Esophagus (tissue), 2 donors: ENCODE data around the gene NDST1. TPM values are rescaled to one million over a fixed set of nuclear protein-coding genes. Genes with fewer than 3 reads are reported as not detected.
A peak's percentile ranks its signal among the peaks of the same experiment; 100 is the strongest.

Experiments used
- H3K27ac ChIP-seq, 2 donors: one replicate each; pipeline ENCODE4 v1.5.1; 2013; ENCODE audit warnings: low read depth in 2 of 2, mild to moderate bottlenecking in 2 of 2, inconsistent platforms in 1 of 2, low read length in 1 of 2, moderate library complexity in 1 of 2
- H3K27me3 ChIP-seq, 2 donors: one replicate each; pipeline ENCODE4 v1.6.1; 2013; ENCODE audit warnings: low read length in 2 of 2, control low read depth in 1 of 2, mild to moderate bottlenecking in 1 of 2; ENCODE audit not compliant: insufficient read depth in 2 of 2, control insufficient read depth in 1 of 2
- H3K36me3 ChIP-seq, 2 donors: one replicate each; pipeline ENCODE4 v1.6.1; 2013; ENCODE audit warnings: low read length in 1 of 2; ENCODE audit not compliant: control insufficient read depth in 2 of 2, insufficient read depth in 2 of 2
- H3K4me1 ChIP-seq, 2 donors: one replicate each; pipeline ENCODE4 v1.6.1; 2013; ENCODE audit warnings: low read length in 1 of 2; ENCODE audit not compliant: control insufficient read depth in 2 of 2, insufficient read depth in 2 of 2
- H3K4me3 ChIP-seq, 2 donors: one replicate each; pipeline ENCODE4 v1.5.1; 2013; ENCODE audit warnings: low read length in 2 of 2, mild to moderate bottlenecking in 2 of 2, low read depth in 1 of 2, moderate library complexity in 1 of 2
- H3K9me3 ChIP-seq, 2 donors: one replicate each; pipeline ENCODE4 v1.6.1; 2013; ENCODE audit warnings: mild to moderate bottlenecking in 2 of 2, low read depth in 1 of 2, low read length in 1 of 2, moderate library complexity in 1 of 2; ENCODE audit not compliant: control insufficient read depth in 2 of 2, insufficient read depth in 1 of 2
- WGBS, 2 donors: extraction: QIAGEN DNeasy Blood & Tissue Kit; methylation state at CpG; one replicate each; pipeline ENCODE4 v1.1.7; 2013; 5-methylcytosine and 5-hydroxymethylcytosine counted together
- polyA plus RNA-seq, 2 donors: library from polyadenylated mRNA; stranded (reverse); fragments of 200-250 nt; gene quantifications; one replicate each; pipeline ENCODE4 v1.2.3, GENCODE V29; 2013
- donor health status: healthy with polysubstance abuse.
- donor health status: Bipolar disorder and iron deficiency.

The NDST1 gene
- polyA plus RNA-seq, 2 donors: 29.9 to 37.3 TPM

DNA sequence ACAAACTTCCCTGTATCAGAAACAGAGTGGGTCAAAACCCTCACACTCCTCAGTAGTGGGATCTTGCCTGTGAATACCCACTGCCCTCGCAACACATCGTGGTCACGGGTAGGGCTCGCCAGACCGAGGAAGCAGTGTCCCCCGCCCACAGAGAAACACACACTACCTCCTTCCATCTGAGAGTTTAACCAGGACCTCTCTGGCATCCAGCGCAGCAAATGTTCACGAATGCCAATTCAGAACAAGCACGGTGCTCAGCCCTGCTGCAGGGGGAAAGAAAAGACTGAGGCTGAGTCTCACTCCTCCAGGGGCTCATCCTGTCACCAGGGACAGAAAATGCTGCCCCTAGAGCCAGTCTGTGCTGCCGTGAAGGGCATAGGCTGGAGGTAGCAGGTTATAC is 90.1 kb downstream of the NDST1 start:
- no peaks in the 10 kb centered on the region for H3K27me3 ChIP-seq
- WGBS, 2 donors: 72 to 77% methylated on average over 10 of the region's 10 CpGs
- no peak overlapping the region for H3K4me3 ChIP-seq
- peaks cover 14 to 18% of the 10 kb centered on the region in 2 donors for H3K4me1 ChIP-seq
- H3K27ac ChIP-seq: peak overlapping the region; percentile 0 to 57
- H3K9me3 ChIP-seq: no peaks in the 10 kb centered on the region
- H3K36me3 ChIP-seq: no peaks in the 10 kb centered on the region

- Histone ChIP-seq H3K36me3 (no peaks in the 10 kb centered on the region), H3K4me1 (peaks cover 14 to 18% of the 10 kb centered on the region in 2 donors), H3K9me3 (no peaks in the 10 kb centered on the region), H3K27ac (peak overlapping the region; percentile 26 to 72), H3K27me3 (no peaks in the 10 kb centered on the region), H3K4me3 (no peak overlapping the region)
- WGBS, 2 donors: 49 to 70% methylated on average over 12 of the region's 12 CpGs
Measured at GRCh38 chr5:150598821-150599273, 90.9 kb downstream of the NDST1 start.

DNA sequence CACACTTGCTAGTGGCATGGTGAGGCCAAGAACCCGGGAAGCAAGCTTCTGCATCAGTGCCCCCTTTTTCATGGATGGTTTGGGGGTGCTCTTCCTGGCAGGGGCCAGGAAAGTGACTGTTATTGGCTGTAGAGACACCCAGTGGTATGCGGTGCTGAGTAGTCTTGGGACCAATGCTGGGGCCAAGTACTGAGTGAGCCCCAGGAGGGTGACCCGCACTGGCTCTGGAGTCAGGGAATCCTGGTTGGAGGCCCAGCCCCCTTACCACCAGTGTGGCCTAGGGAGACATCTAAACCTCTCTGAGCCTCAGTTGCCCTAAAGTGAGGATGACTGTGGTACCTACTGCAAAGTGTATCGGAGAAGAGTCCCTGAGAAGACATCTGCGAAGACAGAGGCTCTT is 91.3 kb downstream of the NDST1 start:
- WGBS, 2 donors: 81 to 84% methylated on average over 5 of the region's 5 CpGs
- Histone ChIP-seq H3K27ac (peak overlapping the region in 1 of 2 donors; percentile 51), H3K36me3 (no peaks in the 10 kb centered on the region), H3K4me1 (peaks cover 14 to 18% of the 10 kb centered on the region in 2 donors), H3K27me3 (no peaks in the 10 kb centered on the region), H3K9me3 (no peaks in the 10 kb centered on the region), H3K4me3 (no peak overlapping the region)

GRCh38 chr5:150599917-150600511 is 92.1 kb downstream of the NDST1 start:
- Histone ChIP-seq H3K27ac (peak overlapping the region; percentile 28 to 35), H3K9me3 (no peaks in the 10 kb centered on the region), H3K27me3 (no peaks in the 10 kb centered on the region), H3K36me3 (no peaks in the 10 kb centered on the region), H3K4me1 (peaks cover 14 to 18% of the 10 kb centered on the region in 2 donors), H3K4me3 (no peak overlapping the region)
- WGBS, 2 donors: 30 to 33% methylated on average over 11 of the region's 11 CpGs

DNA sequence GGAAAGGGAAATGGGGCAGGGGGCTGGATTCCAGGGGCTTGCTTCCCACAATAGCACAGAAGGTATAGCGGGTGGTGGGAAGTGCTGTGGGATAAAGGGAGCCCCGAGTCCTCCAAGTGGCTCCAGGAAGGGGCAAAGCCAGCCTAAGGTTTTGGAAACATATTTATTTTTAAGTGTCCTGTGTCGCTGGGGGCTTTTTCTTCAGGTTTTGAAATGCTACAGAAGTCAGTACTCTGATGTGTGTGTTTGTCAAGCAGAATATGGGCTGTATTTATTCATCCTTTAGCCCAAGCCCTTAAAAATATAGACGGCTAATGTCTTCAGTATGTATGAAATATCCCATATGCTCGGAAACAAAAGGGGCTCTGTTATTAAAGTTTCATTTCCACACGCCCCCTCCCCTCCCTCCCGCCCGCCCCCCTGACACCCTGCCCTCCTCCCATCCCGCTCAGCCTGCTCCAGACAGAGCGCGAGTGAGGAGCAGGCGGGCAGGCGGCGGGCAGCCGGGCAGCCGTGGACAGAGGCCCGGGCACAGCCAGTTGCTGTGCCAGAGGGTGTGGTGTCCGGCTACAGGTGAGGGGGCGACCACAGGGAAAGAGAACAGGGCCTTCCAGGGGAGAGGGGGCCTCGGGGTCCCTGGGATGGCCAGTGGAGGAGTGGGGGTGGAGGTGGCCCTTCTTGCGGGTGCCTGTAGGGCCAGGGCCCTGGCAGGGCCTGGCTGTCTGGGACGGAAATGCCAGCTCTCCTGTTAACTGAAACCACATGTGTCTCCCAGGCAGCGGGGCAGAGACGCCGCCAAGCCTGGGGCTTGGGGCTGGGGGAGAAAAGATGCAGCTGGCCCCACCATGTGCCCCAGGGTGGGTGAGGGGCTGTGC is 92.9 kb downstream of the NDST1 start:
- WGBS, 2 donors: 47 to 53% methylated on average over 25 of the region's 25 CpGs
- Histone ChIP-seq H3K4me3 (no peak overlapping the region), H3K27ac (peak overlapping the region; percentile 14 to 35), H3K9me3 (no peaks in the 10 kb centered on the region), H3K4me1 (peaks cover 14 to 18% of the 10 kb centered on the region in 2 donors), H3K27me3 (no peaks in the 10 kb centered on the region), H3K36me3 (no peaks in the 10 kb centered on the region)

GRCh38 chr5:150601491-150602345 is 93.8 kb downstream of the NDST1 start:
- Histone ChIP-seq H3K27ac (peak overlapping the region in 1 of 2 donors; percentile 14), H3K4me3 (no peak overlapping the region), H3K36me3 (no peaks in the 10 kb centered on the region), H3K27me3 (no peaks in the 10 kb centered on the region), H3K9me3 (no peaks in the 10 kb centered on the region), H3K4me1 (peaks cover 14 to 18% of the 10 kb centered on the region in 2 donors)
- WGBS, 2 donors: 72 to 79% methylated on average over 16 of the region's 16 CpGs

DNA sequence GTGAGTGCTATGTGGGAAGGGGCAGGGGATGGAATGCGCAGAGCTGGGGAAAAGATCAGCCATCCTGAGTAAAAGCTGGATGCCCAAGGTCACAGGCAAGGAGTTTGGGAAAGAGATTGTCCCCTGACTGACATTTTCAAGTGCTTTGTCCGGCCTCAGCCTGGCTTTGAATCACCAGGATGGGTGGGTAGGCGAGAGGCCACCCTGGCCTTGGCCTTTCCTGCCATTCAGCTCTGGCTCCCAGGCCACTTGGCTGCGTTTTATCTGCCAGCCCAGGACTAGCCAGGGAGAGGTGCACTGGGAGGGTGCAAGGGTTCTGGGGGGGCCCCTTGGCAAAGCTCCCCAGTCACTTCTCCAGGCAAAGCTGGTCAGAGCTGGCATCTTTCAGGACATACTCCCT is 95.1 kb downstream of the NDST1 start:
- Histone ChIP-seq H3K4me3 (no peak overlapping the region), H3K9me3 (no peaks in the 10 kb centered on the region), H3K36me3 (no peaks in the 10 kb centered on the region), H3K27me3 (no peaks in the 10 kb centered on the region), H3K27ac (no peak overlapping the region), H3K4me1 (peaks cover 14 to 15% of the 10 kb centered on the region in 2 donors)
- WGBS, 2 donors: 78 to 79% methylated on average over 4 of the region's 4 CpGs

DNA sequence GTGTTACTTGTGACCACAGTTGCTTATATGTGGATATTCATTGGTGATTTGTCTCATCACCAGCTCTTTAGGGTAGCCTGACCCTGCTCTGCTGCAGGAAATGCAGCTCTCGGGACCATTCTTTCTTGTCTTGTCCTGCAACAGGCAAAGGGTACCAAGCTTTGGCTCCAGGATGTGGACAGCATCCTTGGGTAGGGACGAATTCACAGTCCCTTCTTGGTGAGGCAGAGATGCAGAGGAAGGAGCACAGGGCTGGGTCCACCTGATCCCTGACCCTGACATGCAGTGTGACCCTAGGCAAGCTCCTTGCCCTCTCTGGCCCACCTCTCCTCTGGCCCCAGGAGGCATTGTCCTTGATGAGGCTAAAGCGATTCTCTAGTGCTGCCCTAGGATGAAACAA is 95.6 kb downstream of the NDST1 start:
- Histone ChIP-seq H3K4me1 (peaks cover 13 to 14% of the 10 kb centered on the region in 2 donors), H3K27ac (peak overlapping the region; percentile 13 to 14), H3K9me3 (no peaks in the 10 kb centered on the region), H3K4me3 (no peak overlapping the region), H3K36me3 (no peaks in the 10 kb centered on the region), H3K27me3 (no peaks in the 10 kb centered on the region)
- WGBS, 2 donors: 85% methylated on average over 3 of the region's 3 CpGs

DNA sequence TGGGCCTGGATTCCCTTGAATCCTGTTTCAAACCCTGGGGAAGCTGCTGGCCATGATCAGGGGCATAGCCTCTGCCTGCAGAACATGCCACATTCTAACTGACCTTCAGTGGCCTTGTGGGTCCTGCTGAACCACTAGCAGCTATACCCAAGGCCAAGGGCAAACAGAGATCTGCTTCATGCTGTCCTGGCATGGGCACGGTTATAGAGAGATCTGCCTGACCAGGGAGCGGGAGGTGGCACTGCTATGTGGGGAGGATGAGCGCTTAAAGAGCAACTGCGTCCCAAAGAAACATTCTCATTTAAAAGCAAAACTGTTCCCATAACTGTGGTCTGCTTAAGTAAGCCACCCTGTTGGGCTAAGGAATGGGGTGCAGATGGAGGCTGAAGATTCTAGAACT is 96.1 kb downstream of the NDST1 start:
- 92 to 95% methylated on average over 4 of the region's 4 CpGs for WGBS, 2 donors
- Histone ChIP-seq H3K27ac (no peak overlapping the region), H3K4me1 (peaks cover 10 to 12% of the 10 kb centered on the region in 2 donors), H3K4me3 (no peak overlapping the region), H3K36me3 (no peaks in the 10 kb centered on the region), H3K9me3 (no peaks in the 10 kb centered on the region), H3K27me3 (no peaks in the 10 kb centered on the region)
